Stomach (tissue), 9 donors: Measurements from ENCODE around the gene IQCE. TPM values are rescaled to one million over a fixed set of nuclear protein-coding genes. Genes with fewer than 3 reads are reported as not detected.

ENCODE experiments used
- DNase-seq, 2 donors: peaks; one replicate each; pipeline versions ENCODE4 v3.0.0 to v3.0.0-alpha.2; 2013 to 2019
- H3K27ac ChIP-seq, 5 donors: fragments of 200-600 bp in 4 of 5; sonication (generic) in 4 of 5; one replicate each; pipeline ENCODE4 v1.5.1; 2013 to 2019; ENCODE audit warnings: mild to moderate bottlenecking in 1 of 5, moderate library complexity in 1 of 5
- H3K27me3 ChIP-seq, 3 donors: fragments of 200-600 bp; sonication (generic); one replicate each; pipeline ENCODE4 v1.5.1; 2017 to 2019; ENCODE audit warnings: mixed run types in 1 of 3
- H3K36me3 ChIP-seq, 4 donors: fragments of 200-600 bp; sonication (generic); 1 replicate in 3 of 4; 2 replicates in 1 of 4; pipeline ENCODE4 v1.5.1; 2016 to 2019
- H3K4me1 ChIP-seq, 4 donors: fragments of 200-600 bp; sonication (generic); one replicate each; pipeline ENCODE4 v1.5.1; 2016 to 2019
- H3K4me3 ChIP-seq, 4 donors: fragments of 200-600 bp; sonication (generic) in 3 of 4; one replicate each; pipeline ENCODE4 v1.5.1; 2016 to 2019; ENCODE audit warnings: mild to moderate bottlenecking in 1 of 4
- H3K9me3 ChIP-seq, 4 donors: fragments of 200-600 bp; sonication (generic); one replicate each; pipeline ENCODE4 v1.5.1; 2016 to 2019
- CTCF ChIP-seq, 7 experiments: fragments of 450-650 bp in 4 of 7; fragments of 200-600 bp in 3 of 7; sonication (generic) in 3 of 7; IDR thresholded peaks; one replicate each; pipeline ENCODE4 v1.5.1; 2016 to 2019; ENCODE audit warnings: antibody characterized with exemption in 7 of 7, control low read depth in 2 of 7, mild to moderate bottlenecking in 1 of 7
- EP300 ChIP-seq: sonication (generic); formaldehyde crosslinking; IDR thresholded peaks from one replicate; pipeline ENCODE4 v1.6.1; 2017; ENCODE audit warnings: antibody characterized with exemption
- POLR2A ChIP-seq, 4 donors: fragments of 450-650 bp; IDR thresholded peaks; one replicate each; pipeline ENCODE4 v1.6.1; 2016; ENCODE audit warnings: antibody characterized with exemption in 4 of 4, control low read depth in 2 of 4, mild to moderate bottlenecking in 1 of 4, moderate library complexity in 1 of 4
- POLR2AphosphoS5 ChIP-seq, 3 donors: sonication (generic); formaldehyde crosslinking; IDR thresholded peaks; one replicate each; pipeline ENCODE4 v1.6.1; 2016; ENCODE audit warnings: antibody characterized with exemption in 3 of 3
- WGBS, 5 donors: extraction: QIAGEN DNeasy Blood & Tissue Kit in 3 of 5; methylation state at CpG; one replicate each; pipeline versions ENCODE4 v1.1.5 to v1.1.7; 2013 to 2018; 5-methylcytosine and 5-hydroxymethylcytosine counted together
- intact Hi-C: fragments of 100-400 bp; cut with DNase I; formaldehyde crosslinking; loops from one replicate; pipeline ENCODE4 v1.15.1; 2023; ENCODE audit warnings: low total_unique reads
- polyA plus RNA-seq, 3 donors: library from polyadenylated mRNA; stranded (reverse); fragments of 200-250 nt; gene quantifications; one replicate each; pipeline ENCODE4 v1.2.3, GENCODE V29; 2013
- total RNA-seq, 5 donors: library from RNA; depleted of rRNA; stranded (reverse); fragments of >200 nt; gene quantifications; one replicate each; pipeline versions ENCODE4 v1.1.0 to v1.2.3, GENCODE V29; 2014 to 2016
- donor health status: healthy with polysubstance abuse.
- donor health status: Bipolar disorder and iron deficiency.
- donor health status: healthy.

Gene IQCE
- total and polyA plus RNA-seq, 8 donors: 1.8 to 248 (median 10.9) TPM

- H3K4me1 ChIP-seq: peaks cover 87 to 93% (median 92%) of the 10 kb centered on the region in 4 donors
Observed at GRCh38 chr7:2522780-2523433, 35.9 kb upstream of the IQCE start.

GRCh38 chr7:2523461-2523936, 35.3 kb upstream of the IQCE start:
- DNase-seq: peak; percentile 76 to 85

More at GRCh38 chr7:2522780-2523433, 35.9 kb upstream of the IQCE start:
- TF ChIP-seq EP300: no peak
- no peak for TF ChIP-seq CTCF (IDR thresholded peaks at IDR 0.05)
- H3K9me3 ChIP-seq: no peaks in the 10 kb centered on the region
- H3K27ac ChIP-seq: peak overlapping the region; percentile 84 to 97 (median 92)
- DNase-seq: peak in 1 of 2 donors; percentile 87
- peaks cover 0 to 83% (median 8%) of the 10 kb centered on the region in 3 donors for H3K27me3 ChIP-seq
- H3K36me3 ChIP-seq: peaks cover 9 to 31% (median 24%) of the 10 kb centered on the region in 4 donors
- intact Hi-C loops: no loop called here
- 19 to 52% (median 35%) methylated on average over 9 to 19 of the region's 19 CpGs for WGBS, 5 donors
- peak overlapping the region; percentile 57 to 78 (median 66) for H3K4me3 ChIP-seq

GRCh38 chr7:2523941-2524807, 34.6 kb upstream of the IQCE start:
- 24 to 47% (median 27%) methylated on average over 12 to 51 of the region's 51 CpGs for WGBS, 5 donors
- Histone ChIP-seq H3K36me3 (peaks cover 9 to 40% (median 27%) of the 10 kb centered on the region in 4 donors), H3K9me3 (no peaks in the 10 kb centered on the region), H3K27ac (peak overlapping the region; percentile 84 to 97 (median 92)), H3K4me3 (peak overlapping the region; percentile 57 to 78 (median 66)), H3K27me3 (peaks cover 0 to 72% (median 8%) of the 10 kb centered on the region in 3 donors), H3K4me1 (peaks cover 91 to 94% (median 93%) of the 10 kb centered on the region in 4 donors)
- TF ChIP-seq CTCF (IDR thresholded peaks at IDR 0.05) (no peak), POLR2AphosphoS5 (IDR thresholded peaks at IDR 0.05) (peak; percentile 63 to 94 (median 83))
- intact Hi-C loops: no loop called here
- DNase-seq: peak; percentile 97

More at GRCh38 chr7:2523461-2523936, 35.3 kb upstream of the IQCE start:
- Histone ChIP-seq H3K27me3 (peaks cover 0 to 78% (median 8%) of the 10 kb centered on the region in 3 donors), H3K9me3 (no peaks in the 10 kb centered on the region), H3K4me3 (peak overlapping the region; percentile 57 to 78 (median 66)), H3K27ac (peak overlapping the region; percentile 84 to 97 (median 92)), H3K4me1 (peaks cover 91 to 94% (median 93%) of the 10 kb centered on the region in 4 donors), H3K36me3 (peaks cover 9 to 34% (median 25%) of the 10 kb centered on the region in 4 donors)
- intact Hi-C loops: no loop called here
- WGBS, 5 donors: 21 to 47% (median 28%) methylated on average over 11 to 22 of the region's 22 CpGs
- TF ChIP-seq POLR2AphosphoS5 (IDR thresholded peaks at IDR 0.05) (peak in 2 of 3 donors; percentile 26 to 34), EP300 (no peak)

- peak overlapping the region; percentile 84 to 97 (median 92) for H3K27ac ChIP-seq
- H3K36me3 ChIP-seq: peaks cover 9 to 42% (median 27%) of the 10 kb centered on the region in 4 donors
- intact Hi-C loops: no loop called here
- WGBS, 5 donors: 51 to 81% (median 69%) methylated on average over 40 to 53 of the region's 53 CpGs
- H3K9me3 ChIP-seq: no peaks in the 10 kb centered on the region
- H3K4me3 ChIP-seq: peak overlapping the region in 2 of 4 donors; percentile 8 to 78
- DNase-seq: no peak
- TF ChIP-seq CTCF (IDR thresholded peaks at IDR 0.05) (no peak), POLR2AphosphoS5 (IDR thresholded peaks at IDR 0.05) (no peak), EP300 (no peak), POLR2A (IDR thresholded peaks at IDR 0.05) (no peak)
- peaks cover 97 to 100% (median 99%) of the 10 kb centered on the region in 4 donors for H3K4me1 ChIP-seq
- H3K27me3 ChIP-seq: peaks cover 0 to 73% (median 8%) of the 10 kb centered on the region in 3 donors
Observed at GRCh38 chr7:2524808-2525657, 33.7 kb upstream of the IQCE start.
